ENCODE results near the gene GOLGA1. TPM values are rescaled to one million over a fixed set of nuclear protein-coding genes. Genes with fewer than 3 reads are reported as not detected.
A peak's percentile ranks its signal among the peaks of the same experiment; 100 is the strongest.

The GOLGA1 gene
- polyA plus RNA-seq, 1 of the 3 experiments (the other 2 are of a cell fraction) = 10.0 TPM

DNA sequence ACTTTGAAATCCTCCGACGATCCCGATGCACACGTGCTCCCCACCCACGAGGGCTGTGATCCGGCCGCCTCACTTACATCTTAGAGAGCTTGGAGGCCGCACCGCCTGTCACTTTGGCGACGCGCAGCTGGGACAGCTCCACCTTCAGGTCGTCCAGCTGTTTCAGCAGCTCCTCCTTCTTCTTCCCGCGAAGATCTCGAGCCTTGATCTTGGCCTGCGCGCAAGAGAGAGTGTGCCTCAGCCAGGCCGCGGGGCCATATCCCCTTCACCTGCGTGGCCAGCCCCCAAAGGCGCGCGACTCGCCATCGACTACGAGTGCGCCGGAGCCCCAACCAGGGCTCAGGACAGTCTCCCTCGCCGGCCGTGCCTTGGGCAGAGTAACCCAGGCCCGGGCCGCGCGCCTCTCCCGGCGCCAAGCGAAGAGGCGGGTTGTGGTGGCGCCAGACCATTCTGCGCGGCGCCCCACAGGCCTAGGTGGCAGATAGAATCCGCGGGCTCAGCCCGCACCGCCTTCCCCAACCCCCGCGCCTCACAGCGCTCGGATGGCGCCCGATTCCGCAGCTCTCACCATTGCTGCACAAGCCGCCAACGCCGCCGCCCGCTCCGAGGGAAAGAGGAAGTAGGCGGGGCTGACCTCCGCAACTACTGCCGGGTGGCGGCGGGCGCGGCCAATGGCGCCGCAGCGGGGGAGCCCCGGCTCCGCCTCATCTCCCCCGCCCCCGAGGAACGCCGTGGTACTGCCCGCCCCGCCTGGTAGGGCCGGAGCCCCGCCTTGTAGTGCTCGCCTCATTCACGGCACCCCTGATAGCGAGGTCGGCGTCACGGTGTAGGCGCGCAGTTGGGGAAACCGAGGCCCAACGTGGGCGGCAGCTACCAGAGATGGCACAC lies 79.3 kb downstream of the GOLGA1 start, which contains the start of the genes ARPC5L and RPL35 (continued):
- TF ChIP-seq, protein P1, sequence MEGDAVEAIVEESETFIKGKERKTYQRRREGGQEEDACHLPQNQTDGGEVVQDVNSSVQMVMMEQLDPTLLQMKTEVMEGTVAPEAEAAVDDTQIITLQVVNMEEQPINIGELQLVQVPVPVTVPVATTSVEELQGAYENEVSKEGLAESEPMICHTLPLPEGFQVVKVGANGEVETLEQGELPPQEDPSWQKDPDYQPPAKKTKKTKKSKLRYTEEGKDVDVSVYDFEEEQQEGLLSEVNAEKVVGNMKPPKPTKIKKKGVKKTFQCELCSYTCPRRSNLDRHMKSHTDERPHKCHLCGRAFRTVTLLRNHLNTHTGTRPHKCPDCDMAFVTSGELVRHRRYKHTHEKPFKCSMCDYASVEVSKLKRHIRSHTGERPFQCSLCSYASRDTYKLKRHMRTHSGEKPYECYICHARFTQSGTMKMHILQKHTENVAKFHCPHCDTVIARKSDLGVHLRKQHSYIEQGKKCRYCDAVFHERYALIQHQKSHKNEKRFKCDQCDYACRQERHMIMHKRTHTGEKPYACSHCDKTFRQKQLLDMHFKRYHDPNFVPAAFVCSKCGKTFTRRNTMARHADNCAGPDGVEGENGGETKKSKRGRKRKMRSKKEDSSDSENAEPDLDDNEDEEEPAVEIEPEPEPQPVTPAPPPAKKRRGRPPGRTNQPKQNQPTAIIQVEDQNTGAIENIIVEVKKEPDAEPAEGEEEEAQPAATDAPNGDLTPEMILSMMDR (IDR thresholded peaks at IDR 0.05) = peak; percentile 34
- TF ChIP-seq, protein P2, sequence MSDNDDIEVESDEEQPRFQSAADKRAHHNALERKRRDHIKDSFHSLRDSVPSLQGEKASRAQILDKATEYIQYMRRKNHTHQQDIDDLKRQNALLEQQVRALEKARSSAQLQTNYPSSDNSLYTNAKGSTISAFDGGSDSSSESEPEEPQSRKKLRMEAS (IDR thresholded peaks at IDR 0.05; ENCODE audit: low read depth) = peak; percentile 93
- TF ChIP-seq, protein P3, sequence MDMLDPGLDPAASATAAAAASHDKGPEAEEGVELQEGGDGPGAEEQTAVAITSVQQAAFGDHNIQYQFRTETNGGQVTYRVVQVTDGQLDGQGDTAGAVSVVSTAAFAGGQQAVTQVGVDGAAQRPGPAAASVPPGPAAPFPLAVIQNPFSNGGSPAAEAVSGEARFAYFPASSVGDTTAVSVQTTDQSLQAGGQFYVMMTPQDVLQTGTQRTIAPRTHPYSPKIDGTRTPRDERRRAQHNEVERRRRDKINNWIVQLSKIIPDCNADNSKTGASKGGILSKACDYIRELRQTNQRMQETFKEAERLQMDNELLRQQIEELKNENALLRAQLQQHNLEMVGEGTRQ (IDR thresholded peaks at IDR 0.05; ENCODE audit: borderline replicate concordance, low read depth, low read length) = no peak
- TF ChIP-seq FOXM1 (IDR thresholded peaks at IDR 0.05; ENCODE audit: low read depth) (no peak), SMC3 (IDR thresholded peaks at IDR 0.05; ENCODE audit: low read depth, low read length) (no peak), ELF1 (IDR thresholded peaks at IDR 0.05) (peak; percentile 73), TEAD4 (IDR thresholded peaks at IDR 0.05; ENCODE audit: borderline replicate concordance, insufficient read depth) (no peak), NRF1 (IDR thresholded peaks at IDR 0.05; ENCODE audit: low read depth, low read length) (no peak), NFIC (IDR thresholded peaks at IDR 0.05; ENCODE audit: borderline replicate concordance) (no peak), MEF2A (IDR thresholded peaks at IDR 0.05; ENCODE audit: borderline replicate concordance, low read depth) (no peak)
- TF ChIP-seq, protein P4, sequence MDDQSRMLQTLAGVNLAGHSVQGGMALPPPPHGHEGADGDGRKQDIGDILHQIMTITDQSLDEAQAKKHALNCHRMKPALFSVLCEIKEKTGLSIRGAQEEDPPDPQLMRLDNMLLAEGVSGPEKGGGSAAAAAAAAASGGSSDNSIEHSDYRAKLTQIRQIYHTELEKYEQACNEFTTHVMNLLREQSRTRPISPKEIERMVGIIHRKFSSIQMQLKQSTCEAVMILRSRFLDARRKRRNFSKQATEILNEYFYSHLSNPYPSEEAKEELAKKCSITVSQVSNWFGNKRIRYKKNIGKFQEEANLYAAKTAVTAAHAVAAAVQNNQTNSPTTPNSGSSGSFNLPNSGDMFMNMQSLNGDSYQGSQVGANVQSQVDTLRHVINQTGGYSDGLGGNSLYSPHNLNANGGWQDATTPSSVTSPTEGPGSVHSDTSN (IDR thresholded peaks at IDR 0.05) = peak; percentile 12; the same call in 1 of the 2 replicates

- Histone ChIP-seq H4K20me1 (ENCODE audit: insufficient read depth) (peaks cover 56% of the 10 kb centered on the region), H3K9me2 (no peaks in the 10 kb centered on the region), H3F3A (replicated peaks; ENCODE audit: insufficient read depth) (peaks cover 42% of the 10 kb centered on the region), H3K27me3 (ENCODE audit: insufficient read depth) (no peaks in the 10 kb centered on the region), H3K36me3 (replicated peaks in 1 of 2; ENCODE audit: control insufficient read depth in 1 of 2, insufficient read depth in 2 of 2, low read length in 1 of 2) (peaks cover 35 to 44% of the 10 kb centered on the region in 2 experiments), H3K27ac (ENCODE audit: low read depth in 2 of 2, low read length in 1 of 2) (peak overlapping the region; percentile 5 to 79; a peak in 2 of 4 replicates), H3K4me1 (ENCODE audit: control insufficient read depth in 1 of 2, insufficient read depth in 2 of 2, low read depth in 1 of 2, low read length in 1 of 2) (peaks cover 13 to 27% of the 10 kb centered on the region in 2 experiments; a peak in 1 of 4 replicates), H3K9me3 (no peaks in the 10 kb centered on the region), H3K4me3 (ENCODE audit: low read depth in 2 of 2, low read length in 1 of 2) (peak overlapping the region; percentile 83 to 98), H2AFZ (ENCODE audit: low read depth) (no peak overlapping the region), H3K79me2 (ENCODE audit: insufficient read depth) (peaks cover 34% of the 10 kb centered on the region), H3K9ac (peak overlapping the region; percentile 99), H3K4me2 (peak overlapping the region; percentile 90)
- no peak for DNase-seq
- CTCF ChIA-PET = interaction anchor here (5.3 to 33.6 kb wide), 2 partner anchors 8 to 85 kb away, joined by 55 to 1436 read pairs; partner anchors contain the start of genes NR6A1, OLFML2A and WDR38
- POLR2A ChIA-PET = interaction anchor here (0.5 to 2.0 kb wide), 9 partner anchors 8 to 380 kb away, joined by 3 to 12 read pairs (median 6); partner anchors contain the start of genes HSPA5, NR6A1 and WDR38
- 0% methylated on average over 10 of the region's 12 CpGs for WGBS (ENCODE audit: low lambda C conversion rate)
- no peak for TF ChIP-seq YY1 (IDR thresholded peaks at IDR 0.05; ENCODE audit: low read depth)
- TF ChIP-seq, protein P3 (IDR thresholded peaks at IDR 0.05; ENCODE audit: borderline replicate concordance, low read depth, low read length) = no peak
- TF ChIP-seq EZH2phosphoT487 (IDR thresholded peaks at IDR 0.05; ENCODE audit: borderline replicate concordance, low read depth) = no peak
- TF ChIP-seq, protein P2 (IDR thresholded peaks at IDR 0.05; ENCODE audit: low read depth) = no peak
- TF ChIP-seq RAD21 (IDR thresholded peaks at IDR 0.05; ENCODE audit: low read length) = no peak
- no peak for TF ChIP-seq ZBTB33 (IDR thresholded peaks at IDR 0.05; ENCODE audit: borderline replicate concordance, low read depth)
- no peak for TF ChIP-seq SMC3 (IDR thresholded peaks at IDR 0.05; ENCODE audit: low read depth, low read length)
- TF ChIP-seq, protein P5, sequence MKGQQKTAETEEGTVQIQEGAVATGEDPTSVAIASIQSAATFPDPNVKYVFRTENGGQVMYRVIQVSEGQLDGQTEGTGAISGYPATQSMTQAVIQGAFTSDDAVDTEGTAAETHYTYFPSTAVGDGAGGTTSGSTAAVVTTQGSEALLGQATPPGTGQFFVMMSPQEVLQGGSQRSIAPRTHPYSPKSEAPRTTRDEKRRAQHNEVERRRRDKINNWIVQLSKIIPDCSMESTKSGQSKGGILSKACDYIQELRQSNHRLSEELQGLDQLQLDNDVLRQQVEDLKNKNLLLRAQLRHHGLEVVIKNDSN (IDR thresholded peaks at IDR 0.05; ENCODE audit: borderline replicate concordance, low read depth) = no peak
- TF ChIP-seq SIN3A (IDR thresholded peaks at IDR 0.05; ENCODE audit: borderline replicate concordance, low read depth, low read length) = no peak
These were observed 80.1 kb downstream of the GOLGA1 start for GRCh38 chr9:124860582-124861341.
